HFF-Myc (cell line): Measurements from ENCODE around the gene TRPM2.

Source experiments
- DNase-seq: peaks from one replicate; pipeline ENCODE4 v3.0.0-alpha.2; 2011; ENCODE audit warnings: low read depth; ENCODE audit errors: extremely low read depth
- H3K4me3 ChIP-seq: replicated peaks from 2 replicates; pipeline ENCODE4 v1.5.1; 2011; ENCODE audit warnings: low read depth, mild to moderate bottlenecking, control low read depth, low read length
- CTCF ChIP-seq: IDR thresholded peaks from 2 replicates; pipeline ENCODE4 v1.5.1; 2012; ENCODE audit warnings: mild to moderate bottlenecking, low read depth, low read length, control low read depth; ENCODE audit errors: missing control alignments

TRPM2 gene

GRCh38 chr21:44322621-44323325 is 30.6 kb upstream of the TRPM2 start:
- TF ChIP-seq CTCF: no peak
- DNase-seq: no peak
- H3K4me3 ChIP-seq: no peak overlapping the region

- no peak overlapping the region for H3K4me3 ChIP-seq
- no peak for TF ChIP-seq CTCF
Observed at GRCh38 chr21:44323591-44323990, 29.8 kb upstream of the TRPM2 start.

GRCh38 chr21:44324106-44324853 is 29.1 kb upstream of the TRPM2 start:
- H3K4me3 ChIP-seq: no peak overlapping the region
- no peak for DNase-seq
- no peak for TF ChIP-seq CTCF

More at GRCh38 chr21:44323591-44323990, 29.8 kb upstream of the TRPM2 start:
- no peak for DNase-seq

GRCh38 chr21:44324854-44325107 is 28.6 kb upstream of the TRPM2 start:
- no peak for TF ChIP-seq CTCF
- no peak for DNase-seq
- no peak overlapping the region for H3K4me3 ChIP-seq

- no peak overlapping the region for H3K4me3 ChIP-seq
- DNase-seq: no peak
- TF ChIP-seq CTCF: no peak
Observed at GRCh38 chr21:44325386-44326271, 27.8 kb upstream of the TRPM2 start.

GRCh38 chr21:44326272-44326647 is 27.2 kb upstream of the TRPM2 start:
- no peak for TF ChIP-seq CTCF
- no peak for DNase-seq
- no peak overlapping the region for H3K4me3 ChIP-seq
